HepG2 (cell line): ENCODE results near the gene SUSD2. TPM values are rescaled to one million over a fixed set of nuclear protein-coding genes. Genes with fewer than 3 reads are reported as not detected.

Experiments used
- ADNP ChIP-seq: sonication (generic); formaldehyde crosslinking; IDR thresholded peaks from 2 replicates; pipeline ENCODE4 v1.4.0; 2020; ENCODE audit warnings: missing genetic modification reagents
- CBX1 ChIP-seq: IDR thresholded peaks from one replicate; pipeline ENCODE4 v1.6.1; 2016; ENCODE audit warnings: antibody characterized with exemption, low read depth
- GABPB1 ChIP-seq: IDR thresholded peaks from 2 replicates; pipeline ENCODE4 v1.6.1; 2016; ENCODE audit warnings: mild to moderate bottlenecking, missing genetic modification reagents, moderate library complexity, missing compliant biosample characterization
- GFI1 ChIP-seq: sonication (generic); formaldehyde crosslinking; IDR thresholded peaks from 2 replicates; pipeline ENCODE4 v1.5.0; 2020; ENCODE audit warnings: missing genetic modification reagents, mild to moderate bottlenecking, borderline replicate concordance
- HNRNPUL1 ChIP-seq: fragments of 200-400 bp; formaldehyde crosslinking; IDR thresholded peaks from 2 replicates; pipeline ENCODE4 v1.6.1; 2017; ENCODE audit warnings: low read depth, mild to moderate bottlenecking, low read length, moderate library complexity
- HOXD1 ChIP-seq: sonication (generic); formaldehyde crosslinking; IDR thresholded peaks from 2 replicates; pipeline ENCODE4 v1.5.0; 2020; ENCODE audit warnings: missing genetic modification reagents
- MEIS2 ChIP-seq: sonication (generic); formaldehyde crosslinking; IDR thresholded peaks from 2 replicates; pipeline ENCODE4 v1.9.0; 2021; ENCODE audit warnings: mild to moderate bottlenecking, missing genetic modification reagents
- NCOA1 ChIP-seq: sonication (generic); formaldehyde crosslinking; IDR thresholded peaks from 2 replicates; pipeline ENCODE4 v1.9.0; 2021; ENCODE audit warnings: missing genetic modification reagents
- NFIC ChIP-seq: IDR thresholded peaks from 2 replicates; pipeline ENCODE4 v1.6.1; 2012; ENCODE audit warnings: mild to moderate bottlenecking, low read length, inconsistent platforms
- NONO ChIP-seq, 2 experiments: fragments of 450-650 bp in 1 of 2; sonication (generic) in 1 of 2; formaldehyde crosslinking in 1 of 2; IDR thresholded peaks in 1 of 2; conservative IDR thresholded peaks in 1 of 2; 2 replicates each; pipeline versions ENCODE4 v1.6.1 to v1.8.0; 2017 to 2022; ENCODE audit warnings: mild to moderate bottlenecking in 1 of 2, missing genetic modification reagents in 1 of 2, moderate library complexity in 1 of 2
- PHF21A ChIP-seq: sonication (generic); formaldehyde crosslinking; IDR thresholded peaks from 2 replicates; pipeline ENCODE4 v1.5.0; 2020; ENCODE audit warnings: mild to moderate bottlenecking, missing genetic modification reagents
- PHF8 ChIP-seq: sonication (generic); formaldehyde crosslinking; IDR thresholded peaks from 2 replicates; pipeline ENCODE4 v1.5.0; 2020; ENCODE audit warnings: missing genetic modification reagents
- SAP130 ChIP-seq: IDR thresholded peaks from 2 replicates; pipeline ENCODE4 v1.6.1; 2016; ENCODE audit warnings: low read depth
- SOX6 ChIP-seq, 2 experiments: fragments of 450-650 bp in 1 of 2; sonication (generic) in 1 of 2; formaldehyde crosslinking in 1 of 2; IDR thresholded peaks; 2 replicates each; pipeline versions ENCODE4 v1.4.0 to v1.6.1; 2017 to 2020; ENCODE audit warnings: antibody characterized with exemption in 1 of 2, mild to moderate bottlenecking in 1 of 2, missing genetic modification reagents in 1 of 2
- XRCC5 ChIP-seq: fragments of 200-400 bp; formaldehyde crosslinking; optimal IDR thresholded peaks from 2 replicates; pipeline ENCODE3; 2017; ENCODE audit warnings: mild to moderate bottlenecking, low read length
- ZFY ChIP-seq: sonication (generic); formaldehyde crosslinking; IDR thresholded peaks from 2 replicates; pipeline ENCODE4 v1.4.0; 2020; ENCODE audit warnings: missing genetic modification reagents
- ZNF230 ChIP-seq: sonication (generic); formaldehyde crosslinking; IDR thresholded peaks from 2 replicates; pipeline ENCODE4 v1.4.0; 2020; ENCODE audit warnings: mild to moderate bottlenecking, missing genetic modification reagents
- ZNF331 ChIP-seq: sonication (generic); formaldehyde crosslinking; IDR thresholded peaks from 2 replicates; pipeline ENCODE4 v1.4.0; 2020; ENCODE audit warnings: missing genetic modification reagents
- ZNF350 ChIP-seq: sonication (generic); formaldehyde crosslinking; IDR thresholded peaks from 2 replicates; pipeline ENCODE4 v1.4.0; 2020; ENCODE audit warnings: mild to moderate bottlenecking, low read depth, missing genetic modification reagents, borderline replicate concordance
- ZNF451 ChIP-seq: sonication (generic); formaldehyde crosslinking; IDR thresholded peaks from 2 replicates; pipeline ENCODE4 v1.5.0; 2020; ENCODE audit warnings: mild to moderate bottlenecking, missing genetic modification reagents
- polyA plus RNA-seq, 8 experiments: library from polyadenylated mRNA; depleted of rRNA in 3 of 8; stranded (reverse) in 7 of 8; unstranded in 1 of 8; fragments of >200 nt; fragmentation: Illumina TruSeq in 4 of 8; extraction: Trizol in 4 of 8; gene quantifications; 2 replicates each; pipeline versions ENCODE4 v1.2.1 to v1.2.3, GENCODE V29; 2011 to 2016; ENCODE audit warnings: low read depth in 4 of 8, missing spikeins in 1 of 8, mixed read lengths in 1 of 8; ENCODE audit not compliant: insufficient read depth in 1 of 8
- total RNA-seq, 5 experiments: library from RNA; depleted of rRNA; stranded (reverse); fragments of >200 nt; fragmentation: Illumina TruSeq; extraction: Trizol; gene quantifications; 2 replicates each; pipeline ENCODE4 v1.2.3, GENCODE V29; 2016; ENCODE audit warnings: low read depth in 1 of 5
- TF ChIP-seq, protein P1 (sequence below), 2 experiments: sonication (generic) in 1 of 2; formaldehyde crosslinking in 1 of 2; IDR thresholded peaks; 2 replicates each; pipeline versions ENCODE4 v1.4.0 to v1.6.1; 2018 to 2020; ENCODE audit warnings: missing genetic modification reagents in 2 of 2, borderline replicate concordance in 1 of 2, low read depth in 1 of 2, mild to moderate bottlenecking in 1 of 2, missing biosample characterization in 1 of 2
- TF ChIP-seq, protein P2 (sequence below): sonication (generic); formaldehyde crosslinking; IDR thresholded peaks from 2 replicates; pipeline ENCODE4 v1.5.0; 2020; ENCODE audit warnings: mild to moderate bottlenecking, missing genetic modification reagents, moderate library complexity
- TF ChIP-seq, protein P3 (sequence below): sonication (generic); formaldehyde crosslinking; IDR thresholded peaks from 2 replicates; pipeline ENCODE4 v1.5.1; 2020; ENCODE audit warnings: mild to moderate bottlenecking, missing genetic modification reagents, moderate library complexity

The SUSD2 gene
- total and polyA plus RNA-seq, 2 of the 13 experiments (the other 11 are each of a cell fraction or from before 2014, with no cell fraction given), result 2.1 to 11.0 TPM

- TF ChIP-seq MEIS2 (CRISPR knock-in tag) (no peak), CBX1 (peak; percentile 39), HOXD1 (CRISPR knock-in tag) (no peak), XRCC5 (peak; percentile 82), ZNF331 (no peak), ZNF350 (CRISPR knock-in tag) (0 out of 2 replicates have a peak, but pooled peaks have one; percentile 48), ZNF230 (CRISPR knock-in tag) (no peak), SAP130 (CRISPR knock-in tag) (peak; percentile 40), GFI1 (CRISPR knock-in tag) (no peak), ZFY (CRISPR knock-in tag) (peak; percentile 42; the same call in 1 of the 2 replicates), HNRNPUL1 (no peak), ZNF451 (CRISPR knock-in tag) (0 out of 2 replicates have a peak, but pooled peaks have one; percentile 64), PHF8 (0 out of 2 replicates have a peak, but pooled peaks have one; percentile 35), PHF21A (CRISPR knock-in tag) (peak; percentile 28; the same call in 1 of the 2 replicates), ADNP (CRISPR knock-in tag) (peak; percentile 92), GABPB1 (CRISPR knock-in tag) (peak; percentile 61; the same call in 1 of the 2 replicates), NFIC (no peak), SOX6 (IDR thresholded peaks at IDR 0.05) (no peak), SOX6 (CRISPR knock-in tag; IDR thresholded peaks at IDR 0.05) (no peak), NCOA1 (CRISPR knock-in tag) (no peak), NONO (IDR thresholded peaks at IDR 0.05) (no peak), NONO (CRISPR knock-in tag; conservative IDR thresholded peaks at IDR 0.05) (0 out of 2 replicates have a peak, but pooled peaks have one; percentile 16)
- TF ChIP-seq, protein P1, sequence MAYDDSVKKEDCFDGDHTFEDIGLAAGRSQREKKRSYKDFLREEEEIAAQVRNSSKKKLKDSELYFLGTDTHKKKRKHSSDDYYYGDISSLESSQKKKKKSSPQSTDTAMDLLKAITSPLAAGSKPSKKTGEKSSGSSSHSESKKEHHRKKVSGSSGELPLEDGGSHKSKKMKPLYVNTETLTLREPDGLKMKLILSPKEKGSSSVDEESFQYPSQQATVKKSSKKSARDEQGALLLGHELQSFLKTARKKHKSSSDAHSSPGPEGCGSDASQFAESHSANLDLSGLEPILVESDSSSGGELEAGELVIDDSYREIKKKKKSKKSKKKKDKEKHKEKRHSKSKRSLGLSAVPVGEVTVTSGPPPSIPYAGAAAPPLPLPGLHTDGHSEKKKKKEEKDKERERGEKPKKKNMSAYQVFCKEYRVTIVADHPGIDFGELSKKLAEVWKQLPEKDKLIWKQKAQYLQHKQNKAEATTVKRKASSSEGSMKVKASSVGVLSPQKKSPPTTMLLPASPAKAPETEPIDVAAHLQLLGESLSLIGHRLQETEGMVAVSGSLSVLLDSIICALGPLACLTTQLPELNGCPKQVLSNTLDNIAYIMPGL (CRISPR knock-in tag; IDR thresholded peaks at IDR 0.05; ENCODE audit: borderline replicate concordance in 1 of 2, low read depth in 1 of 2), result 0 out of 4 replicates have a peak, but pooled peaks of 1 of the 2 experiments have one; percentile 3
- TF ChIP-seq, protein P2, sequence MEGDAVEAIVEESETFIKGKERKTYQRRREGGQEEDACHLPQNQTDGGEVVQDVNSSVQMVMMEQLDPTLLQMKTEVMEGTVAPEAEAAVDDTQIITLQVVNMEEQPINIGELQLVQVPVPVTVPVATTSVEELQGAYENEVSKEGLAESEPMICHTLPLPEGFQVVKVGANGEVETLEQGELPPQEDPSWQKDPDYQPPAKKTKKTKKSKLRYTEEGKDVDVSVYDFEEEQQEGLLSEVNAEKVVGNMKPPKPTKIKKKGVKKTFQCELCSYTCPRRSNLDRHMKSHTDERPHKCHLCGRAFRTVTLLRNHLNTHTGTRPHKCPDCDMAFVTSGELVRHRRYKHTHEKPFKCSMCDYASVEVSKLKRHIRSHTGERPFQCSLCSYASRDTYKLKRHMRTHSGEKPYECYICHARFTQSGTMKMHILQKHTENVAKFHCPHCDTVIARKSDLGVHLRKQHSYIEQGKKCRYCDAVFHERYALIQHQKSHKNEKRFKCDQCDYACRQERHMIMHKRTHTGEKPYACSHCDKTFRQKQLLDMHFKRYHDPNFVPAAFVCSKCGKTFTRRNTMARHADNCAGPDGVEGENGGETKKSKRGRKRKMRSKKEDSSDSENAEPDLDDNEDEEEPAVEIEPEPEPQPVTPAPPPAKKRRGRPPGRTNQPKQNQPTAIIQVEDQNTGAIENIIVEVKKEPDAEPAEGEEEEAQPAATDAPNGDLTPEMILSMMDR, result peak; percentile 68
- TF ChIP-seq, protein P3, sequence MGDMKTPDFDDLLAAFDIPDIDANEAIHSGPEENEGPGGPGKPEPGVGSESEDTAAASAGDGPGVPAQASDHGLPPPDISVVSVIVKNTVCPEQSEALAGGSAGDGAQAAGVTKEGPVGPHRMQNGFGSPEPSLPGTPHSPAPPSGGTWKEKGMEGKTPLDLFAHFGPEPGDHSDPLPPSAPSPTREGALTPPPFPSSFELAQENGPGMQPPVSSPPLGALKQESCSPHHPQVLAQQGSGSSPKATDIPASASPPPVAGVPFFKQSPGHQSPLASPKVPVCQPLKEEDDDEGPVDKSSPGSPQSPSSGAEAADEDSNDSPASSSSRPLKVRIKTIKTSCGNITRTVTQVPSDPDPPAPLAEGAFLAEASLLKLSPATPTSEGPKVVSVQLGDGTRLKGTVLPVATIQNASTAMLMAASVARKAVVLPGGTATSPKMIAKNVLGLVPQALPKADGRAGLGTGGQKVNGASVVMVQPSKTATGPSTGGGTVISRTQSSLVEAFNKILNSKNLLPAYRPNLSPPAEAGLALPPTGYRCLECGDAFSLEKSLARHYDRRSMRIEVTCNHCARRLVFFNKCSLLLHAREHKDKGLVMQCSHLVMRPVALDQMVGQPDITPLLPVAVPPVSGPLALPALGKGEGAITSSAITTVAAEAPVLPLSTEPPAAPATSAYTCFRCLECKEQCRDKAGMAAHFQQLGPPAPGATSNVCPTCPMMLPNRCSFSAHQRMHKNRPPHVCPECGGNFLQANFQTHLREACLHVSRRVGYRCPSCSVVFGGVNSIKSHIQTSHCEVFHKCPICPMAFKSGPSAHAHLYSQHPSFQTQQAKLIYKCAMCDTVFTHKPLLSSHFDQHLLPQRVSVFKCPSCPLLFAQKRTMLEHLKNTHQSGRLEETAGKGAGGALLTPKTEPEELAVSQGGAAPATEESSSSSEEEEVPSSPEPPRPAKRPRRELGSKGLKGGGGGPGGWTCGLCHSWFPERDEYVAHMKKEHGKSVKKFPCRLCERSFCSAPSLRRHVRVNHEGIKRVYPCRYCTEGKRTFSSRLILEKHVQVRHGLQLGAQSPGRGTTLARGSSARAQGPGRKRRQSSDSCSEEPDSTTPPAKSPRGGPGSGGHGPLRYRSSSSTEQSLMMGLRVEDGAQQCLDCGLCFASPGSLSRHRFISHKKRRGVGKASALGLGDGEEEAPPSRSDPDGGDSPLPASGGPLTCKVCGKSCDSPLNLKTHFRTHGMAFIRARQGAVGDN, result peak; percentile 51
Measured at GRCh38 chr22:24155627-24156140, 25.6 kb upstream of the SUSD2 start (continued).
